ENCODE data around the gene CREBZF.
"Not testable (repeated sequence)": the region's sequence is repeated elsewhere in the genome, so short reads cannot be mapped to it uniquely, and the experiment has no call there.

The CREBZF gene

DNA sequence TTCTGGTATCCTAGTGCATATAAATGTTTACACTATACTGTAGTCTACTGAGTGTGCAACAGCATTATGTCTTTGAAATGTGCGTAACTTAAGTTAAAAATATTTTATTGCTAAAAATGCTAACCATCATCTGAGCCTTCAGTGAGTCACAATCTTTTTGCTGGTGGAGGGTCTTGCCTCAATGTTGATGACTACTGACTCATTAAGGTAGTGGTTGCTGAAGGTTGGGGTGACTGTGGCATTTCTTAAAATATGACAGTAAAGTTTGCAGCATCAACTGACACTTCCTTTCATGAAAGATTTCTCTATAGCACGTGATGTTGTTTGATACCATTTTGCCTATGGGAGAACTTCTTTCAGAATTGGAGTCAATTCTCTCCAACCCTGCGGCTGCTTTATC is 8.5 kb upstream of the CREBZF start:
- no peak for TF ChIP-seq POLR2A (IDR thresholded peaks at IDR 0.05; ENCODE audit: low read depth, low read length)
- TF ChIP-seq SPI1 (IDR thresholded peaks at IDR 0.05; ENCODE audit: low read depth, low read length) = no peak
- no peak for TF ChIP-seq POU2F2 (IDR thresholded peaks at IDR 0.05; ENCODE audit: low read depth, low read length)
- TF ChIP-seq TAF1 (IDR thresholded peaks at IDR 0.05; ENCODE audit: low read depth, low read length) = no peak
- TF ChIP-seq POLR2AphosphoS5 (IDR thresholded peaks at IDR 0.05; ENCODE audit: low read depth, low read length) = no peak
- no peak for TF ChIP-seq PAX5 (IDR thresholded peaks at IDR 0.05; ENCODE audit: insufficient read depth, low read length, severe bottlenecking)
- DNase-seq (ENCODE audit: insufficient read length, low spot score) (no peak), FAIRE-seq (no peak)

DNA sequence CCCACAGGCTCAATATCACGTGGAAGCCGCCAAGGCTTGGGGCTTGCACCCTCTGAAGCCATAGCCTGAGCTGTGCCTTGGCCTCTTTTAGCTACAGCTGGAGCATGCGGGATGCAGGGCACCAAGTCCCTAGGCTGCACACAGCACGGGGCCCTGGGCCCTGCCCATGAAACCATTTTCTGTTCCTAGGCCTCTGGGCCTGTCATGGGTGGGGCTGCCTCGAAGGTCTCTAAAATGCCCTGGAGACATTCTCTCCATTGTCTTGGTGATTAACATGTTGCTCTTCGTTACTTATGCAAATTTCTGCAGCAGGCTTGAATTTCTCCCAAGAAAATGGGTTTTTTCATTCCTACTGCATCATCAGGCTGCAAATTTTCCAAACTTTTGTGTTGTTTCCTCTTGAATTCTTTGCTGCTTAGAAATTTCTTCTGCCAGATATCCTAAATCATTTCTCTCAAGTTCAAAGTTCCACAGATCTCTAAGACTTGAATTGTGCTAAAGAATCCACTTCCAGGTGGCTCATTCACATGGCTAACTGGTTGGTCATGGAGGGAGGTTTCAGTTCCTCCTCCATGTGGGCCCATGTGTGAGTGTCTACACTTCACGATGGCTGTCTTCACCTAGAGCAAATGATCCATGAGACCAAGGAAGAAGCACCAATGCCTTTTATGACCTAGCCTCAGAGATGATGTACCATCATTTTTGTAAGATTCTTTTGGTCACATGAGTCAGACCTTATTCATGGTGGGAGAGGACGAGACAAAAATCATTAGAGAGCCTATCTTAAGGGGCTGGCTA is 7.4 kb upstream of the CREBZF start:
- TF ChIP-seq POLR2AphosphoS5 (IDR thresholded peaks at IDR 0.05; ENCODE audit: low read depth, low read length) (no peak), SPI1 (IDR thresholded peaks at IDR 0.05; ENCODE audit: low read depth, low read length) (peak; percentile 78), TAF1 (IDR thresholded peaks at IDR 0.05; ENCODE audit: low read depth, low read length) (no peak)
- FAIRE-seq (no peak), DNase-seq (ENCODE audit: insufficient read length, low spot score) (no peak)

DNA sequence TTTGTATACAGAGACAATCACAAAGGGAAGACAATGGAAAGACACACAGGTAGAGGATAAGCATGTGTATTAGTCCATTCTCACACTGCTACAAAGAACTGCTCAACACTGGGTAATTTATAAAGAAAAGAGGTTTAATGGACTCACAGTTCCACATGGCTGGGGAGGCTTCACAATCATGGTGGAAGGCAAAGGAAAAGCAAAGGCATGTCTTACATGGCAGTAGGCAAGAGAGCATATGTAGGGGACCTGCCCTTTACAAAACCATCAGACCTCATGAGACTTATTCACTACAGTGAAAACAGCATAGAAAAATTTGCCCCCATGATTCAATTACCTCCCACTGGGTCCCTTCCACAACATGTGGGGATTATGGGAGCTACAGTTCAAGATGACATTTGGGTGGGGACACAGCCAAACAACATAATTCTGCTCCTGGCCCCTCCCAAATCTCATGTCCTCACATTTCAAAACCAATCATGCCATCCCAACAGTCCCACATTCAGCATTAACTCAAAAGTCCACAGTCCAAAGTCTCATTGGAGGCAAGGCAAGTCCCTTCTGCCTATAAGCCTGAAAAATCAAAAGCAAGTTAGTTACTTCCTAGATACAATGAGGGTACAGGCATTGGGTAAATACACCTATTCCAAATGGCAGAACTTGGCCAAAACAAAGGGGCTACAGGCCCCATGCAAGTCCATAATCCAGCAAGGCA is 6.2 kb upstream of the CREBZF start:
- DNase-seq (ENCODE audit: insufficient read length, low spot score); FAIRE-seq: not testable (repeated sequence)

DNA sequence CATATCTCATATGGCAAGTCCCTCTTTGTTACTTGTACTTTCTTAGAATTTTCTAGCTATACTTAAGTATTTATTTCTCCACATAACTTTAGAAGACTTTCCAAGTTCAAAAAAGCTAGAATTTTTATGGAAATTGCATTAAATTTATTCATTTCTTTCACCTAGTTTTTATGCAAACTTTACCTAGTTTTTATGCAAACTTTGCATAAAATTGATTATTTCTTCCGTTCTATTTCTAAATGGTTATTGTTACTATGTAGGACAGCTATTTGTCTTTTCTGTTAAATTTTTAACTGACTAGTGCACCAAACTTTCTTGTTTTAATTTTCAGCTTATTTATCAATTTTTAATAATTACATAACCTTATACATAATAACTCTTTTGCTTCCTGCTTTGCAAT is 3.2 kb upstream of the CREBZF start:
- no peak for FAIRE-seq
- DNase-seq (ENCODE audit: insufficient read length, low spot score) = no peak

DNA sequence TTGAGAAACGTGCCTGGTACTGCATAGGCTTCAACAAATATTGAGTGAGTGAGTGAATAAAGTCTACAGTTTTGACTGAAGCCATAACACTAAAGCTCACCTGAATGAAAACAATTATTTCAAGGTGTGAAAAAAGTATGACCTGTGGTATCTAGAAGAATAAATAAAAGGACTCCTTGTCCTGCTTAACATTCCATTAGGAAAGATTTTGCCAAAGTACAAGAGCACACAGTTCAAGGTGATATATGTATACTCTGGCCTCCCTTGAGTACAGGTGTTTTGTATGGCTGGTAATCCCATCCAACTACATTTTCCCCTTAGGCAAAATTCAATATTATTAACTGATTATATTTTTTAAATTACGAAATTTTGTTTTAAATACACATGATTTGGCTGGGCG is 1.8 kb upstream of the CREBZF start:
- TF ChIP-seq POU2F2 (IDR thresholded peaks at IDR 0.05; ENCODE audit: low read depth, low read length) (no peak), POLR2AphosphoS5 (IDR thresholded peaks at IDR 0.05; ENCODE audit: low read depth, low read length) (no peak), POLR2A (IDR thresholded peaks at IDR 0.05; ENCODE audit: low read depth, low read length) (no peak), PAX5 (IDR thresholded peaks at IDR 0.05; ENCODE audit: insufficient read depth, low read length, severe bottlenecking) (no peak), SPI1 (IDR thresholded peaks at IDR 0.05; ENCODE audit: low read depth, low read length) (no peak), TAF1 (IDR thresholded peaks at IDR 0.05; ENCODE audit: low read depth, low read length) (no peak)
- FAIRE-seq (no peak), DNase-seq (ENCODE audit: insufficient read length, low spot score) (no peak)

More for the DNA sequence above, 3.2 kb upstream of the CREBZF start:
- TF ChIP-seq POU2F2 (IDR thresholded peaks at IDR 0.05; ENCODE audit: low read depth, low read length) = no peak
- TF ChIP-seq POLR2A (IDR thresholded peaks at IDR 0.05; ENCODE audit: low read depth, low read length) = no peak
- TF ChIP-seq SPI1 (IDR thresholded peaks at IDR 0.05; ENCODE audit: low read depth, low read length) = no peak
- TF ChIP-seq TAF1 (IDR thresholded peaks at IDR 0.05; ENCODE audit: low read depth, low read length) = no peak
- TF ChIP-seq POLR2AphosphoS5 (IDR thresholded peaks at IDR 0.05; ENCODE audit: low read depth, low read length) = no peak
- no peak for TF ChIP-seq PAX5 (IDR thresholded peaks at IDR 0.05; ENCODE audit: insufficient read depth, low read length, severe bottlenecking)

DNA sequence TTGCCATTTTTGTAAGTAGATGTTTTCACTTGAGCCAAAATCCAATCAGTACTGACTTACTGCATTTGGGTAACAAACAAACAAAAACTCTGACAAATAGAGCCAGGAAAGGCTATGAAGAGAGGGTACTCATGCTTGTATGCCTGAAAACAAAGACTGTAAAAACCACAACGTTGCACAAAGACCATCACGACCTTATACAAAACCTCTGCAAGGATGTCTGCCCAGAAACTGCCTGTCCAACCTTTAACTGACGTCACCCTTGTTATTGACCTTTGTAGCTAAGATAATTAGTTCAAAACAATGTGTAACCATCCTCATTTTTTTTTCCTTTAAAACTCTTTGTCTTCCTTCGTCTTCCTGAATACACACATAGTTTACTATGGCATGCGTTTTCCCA is 804 bp upstream of the CREBZF start:
- TF ChIP-seq SPI1 (IDR thresholded peaks at IDR 0.05; ENCODE audit: low read depth, low read length) = no peak
- TF ChIP-seq POLR2A (IDR thresholded peaks at IDR 0.05; ENCODE audit: low read depth, low read length) = no peak
- no peak for TF ChIP-seq POU2F2 (IDR thresholded peaks at IDR 0.05; ENCODE audit: low read depth, low read length)
- no peak for TF ChIP-seq PAX5 (IDR thresholded peaks at IDR 0.05; ENCODE audit: insufficient read depth, low read length, severe bottlenecking)
- TF ChIP-seq TAF1 (IDR thresholded peaks at IDR 0.05; ENCODE audit: low read depth, low read length) = no peak
- no peak for TF ChIP-seq POLR2AphosphoS5 (IDR thresholded peaks at IDR 0.05; ENCODE audit: low read depth, low read length)
- DNase-seq (ENCODE audit: insufficient read length, low spot score) (no peak), FAIRE-seq (no peak)

DNA sequence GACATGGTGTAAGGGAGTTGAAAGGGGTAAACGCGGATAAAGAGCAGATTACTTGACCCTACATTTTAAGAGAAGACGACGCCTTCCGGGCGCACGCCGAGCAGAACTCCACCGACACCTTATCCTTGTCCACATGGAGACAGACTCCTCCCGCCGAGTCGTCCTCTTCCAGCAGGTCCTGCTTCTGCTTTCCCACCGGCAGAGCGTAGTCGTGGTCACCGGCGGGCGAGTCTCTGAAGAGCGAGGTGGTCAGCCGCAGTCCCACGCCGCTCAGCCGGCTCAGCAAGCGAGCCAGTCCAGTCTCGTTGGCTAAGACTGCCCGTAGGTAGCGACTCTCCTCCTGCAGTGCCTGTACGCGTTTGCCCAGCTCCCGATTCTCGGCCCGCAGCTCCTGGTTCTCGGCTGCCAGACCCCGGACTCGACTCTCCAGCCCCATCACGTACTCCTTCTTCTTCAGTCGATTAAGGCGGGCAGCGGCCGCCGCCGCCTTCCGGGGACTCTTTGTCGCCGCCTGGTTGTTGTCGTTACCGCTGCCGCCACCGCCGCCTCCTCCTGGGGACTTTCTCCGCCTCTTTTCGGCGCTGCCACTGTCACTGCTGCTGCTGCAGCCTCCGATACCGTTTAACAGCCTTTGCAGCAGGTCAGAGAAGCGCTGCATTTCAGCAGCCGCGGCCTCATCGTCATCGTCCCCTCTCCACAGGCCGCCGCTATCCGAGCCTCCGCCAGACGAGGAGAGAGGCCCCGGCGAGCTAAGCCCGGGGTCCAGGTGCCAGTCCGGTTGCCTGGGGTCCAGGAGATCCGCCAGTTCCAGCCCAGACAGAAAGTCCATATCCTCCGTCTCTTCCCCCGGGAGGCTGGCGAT is 945 bp downstream of the CREBZF start:
- peak; percentile 59 for DNase-seq (ENCODE audit: insufficient read length, low spot score)
- TF ChIP-seq POLR2A (IDR thresholded peaks at IDR 0.05; ENCODE audit: low read depth, low read length) (peak; percentile 60; the same call in 1 of the 2 replicates), TAF1 (IDR thresholded peaks at IDR 0.05; ENCODE audit: low read depth, low read length) (peak; percentile 48; the same call in 1 of the 2 replicates), POU2F2 (IDR thresholded peaks at IDR 0.05; ENCODE audit: low read depth, low read length) (peak; percentile 28; the same call in 1 of the 2 replicates), POLR2AphosphoS5 (IDR thresholded peaks at IDR 0.05; ENCODE audit: low read depth, low read length) (no peak; the same call in 1 of the 2 replicates), PAX5 (IDR thresholded peaks at IDR 0.05; ENCODE audit: insufficient read depth, low read length, severe bottlenecking) (no peak)
- peak; percentile 68 for FAIRE-seq

DNA sequence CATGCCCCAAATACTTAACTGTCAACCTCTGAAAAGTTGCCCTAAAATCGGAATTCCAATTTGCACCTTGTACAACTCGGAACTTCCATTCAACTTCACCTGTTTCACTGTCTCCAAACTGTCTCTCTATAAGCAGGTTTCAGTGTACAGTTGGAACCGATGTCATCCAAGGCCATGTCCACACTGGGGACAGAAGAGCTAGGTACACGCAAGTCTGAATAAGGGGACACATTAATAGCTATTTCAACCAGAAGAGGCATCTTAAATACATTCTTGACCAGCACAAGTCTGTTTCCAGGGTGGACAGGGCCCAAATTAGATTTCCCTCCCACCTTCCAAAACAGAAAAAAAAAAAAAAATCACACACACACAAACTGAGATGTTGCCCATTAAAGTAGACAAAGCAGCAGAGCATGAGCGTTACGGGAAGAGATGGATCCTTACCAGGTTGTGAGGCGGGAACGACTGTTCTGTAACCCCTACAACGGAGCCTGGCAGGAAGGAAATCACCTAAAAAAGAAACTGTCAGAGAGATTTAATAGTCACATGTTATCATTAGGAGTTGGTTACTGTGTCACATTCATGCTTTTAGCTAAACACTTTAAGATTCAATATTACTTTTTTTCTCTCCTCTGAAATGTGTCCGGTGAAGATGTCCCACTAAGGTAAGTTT is 1.7 kb downstream of the CREBZF start:
- TF ChIP-seq SPI1 (IDR thresholded peaks at IDR 0.05; ENCODE audit: low read depth, low read length) (no peak), POLR2A (IDR thresholded peaks at IDR 0.05; ENCODE audit: low read depth, low read length) (0 out of 2 replicates have a peak, but pooled peaks have one; percentile 12), PAX5 (IDR thresholded peaks at IDR 0.05; ENCODE audit: insufficient read depth, low read length, severe bottlenecking) (no peak), TAF1 (IDR thresholded peaks at IDR 0.05; ENCODE audit: low read depth, low read length) (no peak), POLR2AphosphoS5 (IDR thresholded peaks at IDR 0.05; ENCODE audit: low read depth, low read length) (0 out of 2 replicates have a peak, but pooled peaks have one; percentile 1), POU2F2 (IDR thresholded peaks at IDR 0.05; ENCODE audit: low read depth, low read length) (no peak)
- FAIRE-seq (peak; percentile 48), DNase-seq (ENCODE audit: insufficient read length, low spot score) (no peak)

Data from GM12891 (cell line).